COR-L47 (cell line): ENCODE data around the gene PIGP.
"Not testable (repeated sequence)": the region's sequence is repeated elsewhere in the genome, so short reads cannot be mapped to it uniquely, and the experiment has no call there.

ENCODE experiments used
- DNase-seq: peaks from one replicate; lab custom pipeline; 2025; lab: John Stamatoyannopoulos, UW

Gene PIGP

GRCh38 chr21:37072988-37073416 is at the start of gene PIGP, which contains the start of gene TTC3:
Gene PIGP (minus strand): TSS chr21:37073071. CDS start chr21:37072515, 556 bp downstream.
Gene TTC3 (plus strand): TSS chr21:37073254. CDS start chr21:37087258, 14,004 bp downstream.
- peak; percentile 92 for DNase-seq

GRCh38 chr21:37119421-37120218 is 46.7 kb upstream of the PIGP start:
- DNase-seq = no peak

DNA sequence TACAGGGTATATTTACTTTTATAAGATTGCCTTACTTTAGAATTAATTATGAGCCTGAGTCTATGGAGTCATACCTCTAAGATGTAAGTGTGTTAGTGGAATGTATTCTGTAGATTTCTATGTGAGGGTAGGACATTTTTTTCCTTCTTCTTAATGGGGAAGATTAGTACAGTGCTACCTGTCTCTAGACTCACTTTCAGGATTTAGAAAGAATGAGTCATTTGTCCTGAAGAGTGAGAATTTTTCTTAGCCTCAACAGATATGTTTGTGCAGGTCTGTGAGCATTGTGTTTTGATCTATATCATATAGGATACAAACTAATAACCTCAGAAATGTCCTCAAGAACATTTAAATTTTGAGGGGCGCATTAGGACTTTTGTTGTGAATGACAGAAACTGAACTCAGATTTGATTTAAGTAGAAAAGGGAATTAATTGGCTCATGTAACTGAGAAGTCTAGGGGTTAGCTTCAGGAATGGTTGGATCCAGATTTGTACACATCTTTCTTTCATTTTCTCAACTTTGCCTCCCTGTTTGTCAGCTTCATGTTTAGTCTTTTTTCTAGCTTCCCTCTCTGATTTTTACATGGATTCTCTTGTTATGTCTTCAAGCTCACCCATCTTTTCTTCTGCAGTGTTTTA is 45.4 kb upstream of the PIGP start:
- no peak for DNase-seq

- DNase-seq = no peak
These were observed 44.3 kb upstream of the PIGP start for GRCh38 chr21:37117204-37117603.

DNA sequence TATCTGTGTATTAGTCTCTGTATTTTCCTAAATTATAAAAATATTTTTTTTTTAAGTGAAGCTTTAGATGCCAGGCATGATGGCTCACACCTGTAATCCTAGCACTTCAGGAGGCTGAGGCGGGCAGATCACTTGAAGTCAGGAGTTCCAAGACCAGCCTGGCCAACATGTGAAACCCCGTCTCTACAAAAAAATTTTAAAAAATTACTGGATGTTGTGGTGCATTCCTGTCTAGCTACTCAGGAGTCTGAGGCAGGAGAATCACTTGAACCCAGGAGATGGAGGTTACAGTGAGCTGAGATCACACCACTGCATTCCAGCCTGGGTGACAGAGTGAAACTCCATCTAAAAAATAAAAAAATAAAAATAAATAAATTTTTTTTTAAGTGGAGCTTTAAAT is 43.6 kb upstream of the PIGP start:
- DNase-seq = not testable (repeated sequence)

GRCh38 chr21:37114301-37114700 is 41.4 kb upstream of the PIGP start:
- not testable (repeated sequence) for DNase-seq

- DNase-seq = not testable (repeated sequence)
These were observed 38.2 kb upstream of the PIGP start for GRCh38 chr21:37111029-37111428.

- no peak for DNase-seq
These were observed 34.1 kb upstream of the PIGP start for GRCh38 chr21:37106998-37107397.

DNA sequence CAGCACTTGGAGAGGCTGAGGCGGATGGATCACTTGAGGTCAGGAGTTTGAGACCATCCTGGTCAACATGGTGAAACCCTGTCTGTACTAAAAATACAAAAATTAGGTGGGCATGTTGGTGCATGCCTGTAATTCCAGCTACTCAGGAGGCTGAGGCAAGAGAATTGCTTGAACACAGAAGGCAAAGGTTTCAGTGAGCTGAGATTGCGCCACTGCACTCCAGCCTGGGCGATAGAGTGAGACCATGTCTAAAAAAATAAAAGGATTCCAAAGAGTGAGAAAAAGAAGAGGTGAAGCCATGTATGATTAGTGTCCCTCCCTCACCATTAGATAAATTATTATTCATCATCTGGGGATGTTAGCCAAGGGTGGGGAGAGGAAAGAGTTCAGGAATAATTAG is 29.9 kb upstream of the PIGP start:
- DNase-seq = not testable (repeated sequence)

- DNase-seq = no peak
These were observed 28.5 kb upstream of the PIGP start for GRCh38 chr21:37101384-37101783.

GRCh38 chr21:37100316-37100715 is 27.4 kb upstream of the PIGP start:
- no peak for DNase-seq

DNA sequence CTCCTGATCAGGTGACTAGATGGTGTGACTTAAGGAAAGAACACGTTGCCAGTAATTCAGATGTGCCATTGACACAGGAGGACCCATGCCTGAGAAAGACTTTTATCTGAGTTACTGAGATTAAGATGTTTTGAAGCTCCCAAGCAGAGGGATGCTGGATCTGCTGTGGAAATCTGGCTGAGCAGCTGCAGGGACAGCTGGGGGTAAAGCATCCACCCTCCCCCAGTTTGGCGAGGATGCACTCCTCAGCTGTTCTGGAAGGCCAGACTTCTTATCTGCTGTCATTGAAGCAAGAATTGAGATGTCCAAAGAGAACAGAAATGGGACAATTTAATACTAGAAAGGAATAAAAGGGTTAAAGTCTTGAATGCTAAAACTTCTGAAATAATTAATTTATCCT is 25.9 kb upstream of the PIGP start:
- no peak for DNase-seq

GRCh38 chr21:37095821-37096220 is 22.9 kb upstream of the PIGP start:
- DNase-seq = no peak

- no peak for DNase-seq
These were observed 21.1 kb upstream of the PIGP start for GRCh38 chr21:37093977-37094376.

DNA sequence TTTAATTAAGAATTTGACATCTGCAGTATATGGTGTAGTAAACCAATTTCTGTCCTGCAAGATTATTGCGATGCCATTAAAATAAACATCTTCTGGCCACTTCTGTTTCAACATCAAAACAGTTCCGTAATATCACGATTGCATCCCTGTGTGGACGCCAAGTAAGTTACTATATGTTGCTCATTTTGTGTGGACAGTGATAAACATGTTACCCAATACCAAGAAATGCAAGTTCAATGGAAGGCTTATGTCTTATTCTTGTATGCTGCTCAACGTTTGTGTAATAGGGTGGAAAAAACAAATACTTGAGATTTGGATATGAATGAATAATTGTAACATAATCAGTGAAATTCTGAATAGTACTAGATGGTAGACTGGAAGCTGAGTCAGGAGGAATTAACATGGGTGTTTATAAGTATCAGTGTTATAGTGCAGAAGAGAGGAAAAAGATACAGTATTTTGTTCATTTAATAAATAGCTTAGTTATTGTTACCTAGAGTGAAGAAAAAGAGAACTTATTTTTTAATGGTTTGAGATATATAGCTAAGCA is 15.4 kb upstream of the PIGP start:
- DNase-seq = no peak

GRCh38 chr21:37087188-37087587 is 14.3 kb upstream of the PIGP start:
- peak; percentile 56 for DNase-seq

DNA sequence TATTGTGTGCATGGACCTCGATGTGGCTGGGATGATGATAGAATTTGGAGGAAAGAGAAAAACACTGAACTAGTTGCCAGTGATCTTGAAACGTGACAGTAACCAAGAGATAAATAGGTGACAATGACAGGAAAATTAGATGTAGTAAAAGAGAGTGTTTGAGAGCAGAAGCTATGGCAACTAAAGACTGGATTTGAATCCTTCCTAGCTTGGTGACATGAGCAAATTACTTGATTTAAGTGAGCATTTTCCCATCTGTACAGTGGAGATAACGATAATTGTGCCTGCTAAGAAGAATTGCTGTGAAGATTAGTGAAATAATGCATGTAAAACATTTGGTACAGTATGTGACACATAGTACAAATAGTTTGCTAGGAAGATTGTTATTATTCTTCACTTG is 12.9 kb upstream of the PIGP start:
- DNase-seq = no peak

DNA sequence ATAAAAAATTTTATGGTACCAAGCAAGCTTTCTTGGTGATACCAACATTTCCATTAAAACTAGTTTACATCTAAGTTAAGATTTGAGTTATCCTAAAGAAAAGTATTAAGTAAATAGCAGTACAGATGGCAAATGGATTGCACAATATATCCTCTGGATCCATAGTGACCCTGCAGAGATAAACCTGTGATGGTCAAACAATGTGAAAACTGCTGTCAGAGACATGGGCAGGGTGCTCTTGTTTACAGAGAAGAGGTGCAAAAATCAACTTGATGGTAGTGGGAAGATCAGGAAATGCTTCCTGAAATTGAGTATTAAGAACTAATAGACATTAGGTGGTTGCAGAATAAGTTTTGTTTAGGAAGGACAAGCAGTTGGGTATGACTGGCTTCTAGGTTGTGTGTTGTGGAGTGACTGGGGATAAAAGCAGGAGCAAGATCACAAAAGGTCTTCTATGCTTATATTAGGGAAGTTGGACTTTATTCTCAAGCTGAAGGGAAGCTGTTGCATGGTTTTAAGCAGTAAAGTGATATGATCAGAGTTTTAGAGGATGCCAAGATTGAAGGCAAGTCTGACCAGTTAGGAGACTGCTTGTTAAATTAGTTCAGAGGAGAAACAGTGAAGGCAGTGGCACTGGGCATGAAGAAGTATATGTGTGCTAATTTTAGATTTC is 10.1 kb upstream of the PIGP start:
- no peak for DNase-seq

GRCh38 chr21:37082375-37082774 is 9.5 kb upstream of the PIGP start:
- DNase-seq = no peak

DNA sequence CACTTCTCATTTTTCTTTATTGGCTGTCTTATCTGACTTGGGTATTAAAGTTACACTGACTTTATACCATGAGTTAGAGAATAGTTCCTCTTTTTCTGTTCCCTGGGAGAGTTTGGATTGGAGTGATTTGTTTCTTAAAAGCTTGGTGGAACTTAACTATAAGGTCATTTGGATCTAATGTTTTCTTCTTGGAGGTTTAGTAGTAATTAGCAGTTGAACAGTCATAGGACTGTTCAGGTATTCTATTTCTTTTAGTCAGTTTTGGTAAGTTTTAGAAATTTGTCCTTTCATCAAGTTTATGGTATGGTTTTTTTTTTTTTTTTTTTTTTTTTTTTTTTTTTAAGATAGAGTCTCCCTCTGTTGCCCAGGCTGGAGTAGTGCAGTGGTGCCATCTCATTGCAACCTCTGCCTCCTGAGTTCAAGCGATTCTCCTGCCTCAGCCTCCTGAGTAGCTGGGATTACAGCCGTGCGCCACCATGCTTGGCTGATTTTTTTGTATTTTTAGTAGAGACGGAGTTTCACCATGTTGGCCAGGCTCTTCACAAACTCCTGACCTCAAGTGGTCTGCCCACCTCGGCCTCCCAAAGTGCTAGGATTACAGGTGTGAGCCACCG is 6.4 kb upstream of the PIGP start:
- DNase-seq = no peak

DNA sequence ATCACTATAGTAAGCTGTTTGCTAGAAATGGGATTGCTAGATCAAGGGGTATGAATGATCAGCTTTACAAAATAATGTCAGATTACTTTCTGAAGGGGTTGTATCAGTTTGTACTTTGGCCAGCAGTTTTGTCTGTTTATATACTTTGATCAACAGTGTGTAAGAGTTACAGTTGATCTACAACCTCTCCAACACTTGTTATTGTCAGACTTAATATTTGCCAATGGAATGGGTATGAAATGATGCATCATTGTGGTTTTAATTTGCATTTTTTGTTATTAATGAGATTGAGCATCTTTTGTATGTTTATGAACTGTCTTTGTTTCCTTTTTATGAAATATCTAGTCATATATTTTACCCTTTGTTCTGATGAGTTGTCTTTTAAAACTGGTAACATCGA is 4.5 kb upstream of the PIGP start:
- no peak for DNase-seq
